ENCODE data around the gene PRDM15. TPM values are rescaled to one million over a fixed set of nuclear protein-coding genes. Genes with fewer than 3 reads are reported as not detected.

The PRDM15 gene
- total and polyA plus RNA-seq, 4 donors: 1.2 to 5.7 (median 2.1) TPM

GRCh38 chr21:41901099-41901498 is 22.0 kb upstream of the PRDM15 start (continued):
- TF ChIP-seq HNF4A (conservative IDR thresholded peaks at IDR 0.05): no peak
- TF ChIP-seq, protein P1, sequence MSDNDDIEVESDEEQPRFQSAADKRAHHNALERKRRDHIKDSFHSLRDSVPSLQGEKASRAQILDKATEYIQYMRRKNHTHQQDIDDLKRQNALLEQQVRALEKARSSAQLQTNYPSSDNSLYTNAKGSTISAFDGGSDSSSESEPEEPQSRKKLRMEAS (IDR thresholded peaks at IDR 0.05): no peak
- TF ChIP-seq FOXA1 (IDR thresholded peaks at IDR 0.05): no peak

- TF ChIP-seq FOXA1 (IDR thresholded peaks at IDR 0.05): no peak
- no peak for TF ChIP-seq HNF4A (conservative IDR thresholded peaks at IDR 0.05)
- no peak for TF ChIP-seq HNF4G (IDR thresholded peaks at IDR 0.05)
- TF ChIP-seq ZBTB33 (IDR thresholded peaks at IDR 0.05): no peak
- TF ChIP-seq, protein P1 (IDR thresholded peaks at IDR 0.05): no peak
- TF ChIP-seq JUND (IDR thresholded peaks at IDR 0.05): no peak
- TF ChIP-seq, protein P2, sequence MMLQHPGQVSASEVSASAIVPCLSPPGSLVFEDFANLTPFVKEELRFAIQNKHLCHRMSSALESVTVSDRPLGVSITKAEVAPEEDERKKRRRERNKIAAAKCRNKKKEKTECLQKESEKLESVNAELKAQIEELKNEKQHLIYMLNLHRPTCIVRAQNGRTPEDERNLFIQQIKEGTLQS (IDR thresholded peaks at IDR 0.05): no peak
- TF ChIP-seq YY1 (IDR thresholded peaks at IDR 0.05): no peak
- no peak for TF ChIP-seq EGR1 (IDR thresholded peaks at IDR 0.05; ENCODE audit: low read depth in 2 of 2)
- no peak for TF ChIP-seq GABPA (IDR thresholded peaks at IDR 0.05 in 1 of 2, conservative IDR thresholded peaks at IDR 0.05 in 1 of 2)
- TF ChIP-seq, protein P3, sequence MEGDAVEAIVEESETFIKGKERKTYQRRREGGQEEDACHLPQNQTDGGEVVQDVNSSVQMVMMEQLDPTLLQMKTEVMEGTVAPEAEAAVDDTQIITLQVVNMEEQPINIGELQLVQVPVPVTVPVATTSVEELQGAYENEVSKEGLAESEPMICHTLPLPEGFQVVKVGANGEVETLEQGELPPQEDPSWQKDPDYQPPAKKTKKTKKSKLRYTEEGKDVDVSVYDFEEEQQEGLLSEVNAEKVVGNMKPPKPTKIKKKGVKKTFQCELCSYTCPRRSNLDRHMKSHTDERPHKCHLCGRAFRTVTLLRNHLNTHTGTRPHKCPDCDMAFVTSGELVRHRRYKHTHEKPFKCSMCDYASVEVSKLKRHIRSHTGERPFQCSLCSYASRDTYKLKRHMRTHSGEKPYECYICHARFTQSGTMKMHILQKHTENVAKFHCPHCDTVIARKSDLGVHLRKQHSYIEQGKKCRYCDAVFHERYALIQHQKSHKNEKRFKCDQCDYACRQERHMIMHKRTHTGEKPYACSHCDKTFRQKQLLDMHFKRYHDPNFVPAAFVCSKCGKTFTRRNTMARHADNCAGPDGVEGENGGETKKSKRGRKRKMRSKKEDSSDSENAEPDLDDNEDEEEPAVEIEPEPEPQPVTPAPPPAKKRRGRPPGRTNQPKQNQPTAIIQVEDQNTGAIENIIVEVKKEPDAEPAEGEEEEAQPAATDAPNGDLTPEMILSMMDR (IDR thresholded peaks at IDR 0.05; ENCODE audit: low read depth, low read length, missing input control): no peak
- TF ChIP-seq RXRA (IDR thresholded peaks at IDR 0.05): no peak
- TF ChIP-seq RAD21 (IDR thresholded peaks at IDR 0.05): no peak
- no peak for TF ChIP-seq FOXA2 (IDR thresholded peaks at IDR 0.05)
- no peak for TF ChIP-seq SP1 (IDR thresholded peaks at IDR 0.05)
- Histone ChIP-seq H3K27me3 (ENCODE audit: control insufficient read depth in 4 of 4, insufficient read depth in 4 of 4, low read length in 3 of 4) (no peaks in the 10 kb centered on the region), H3K4me3 (ENCODE audit: low read depth in 1 of 3, low read length in 3 of 3) (no peak overlapping the region), H3K4me1 (ENCODE audit: control insufficient read depth in 4 of 4, insufficient read depth in 4 of 4, low read length in 3 of 4) (no peaks in the 10 kb centered on the region), H3K36me3 (ENCODE audit: control insufficient read depth in 4 of 4, insufficient read depth in 3 of 4, low read depth in 1 of 4, low read length in 3 of 4) (peaks cover 3 to 18% (median 11%) of the 10 kb centered on the region in 4 donors), H3K9ac (ENCODE audit: low read depth in 1 of 2, low read length in 2 of 2) (no peak overlapping the region), H3K27ac (ENCODE audit: low read depth in 1 of 2, low read length in 2 of 2) (no peak overlapping the region), H3K9me3 (ENCODE audit: control insufficient read depth in 4 of 4, low read length in 3 of 4) (no peaks in the 10 kb centered on the region)
- 96% methylated on average over 6 of the region's 6 CpGs for WGBS
- DNase-seq (ENCODE audit: low spot score): no peak
Measured at GRCh38 chr21:41900401-41900800, 21.3 kb upstream of the PRDM15 start.

DNA sequence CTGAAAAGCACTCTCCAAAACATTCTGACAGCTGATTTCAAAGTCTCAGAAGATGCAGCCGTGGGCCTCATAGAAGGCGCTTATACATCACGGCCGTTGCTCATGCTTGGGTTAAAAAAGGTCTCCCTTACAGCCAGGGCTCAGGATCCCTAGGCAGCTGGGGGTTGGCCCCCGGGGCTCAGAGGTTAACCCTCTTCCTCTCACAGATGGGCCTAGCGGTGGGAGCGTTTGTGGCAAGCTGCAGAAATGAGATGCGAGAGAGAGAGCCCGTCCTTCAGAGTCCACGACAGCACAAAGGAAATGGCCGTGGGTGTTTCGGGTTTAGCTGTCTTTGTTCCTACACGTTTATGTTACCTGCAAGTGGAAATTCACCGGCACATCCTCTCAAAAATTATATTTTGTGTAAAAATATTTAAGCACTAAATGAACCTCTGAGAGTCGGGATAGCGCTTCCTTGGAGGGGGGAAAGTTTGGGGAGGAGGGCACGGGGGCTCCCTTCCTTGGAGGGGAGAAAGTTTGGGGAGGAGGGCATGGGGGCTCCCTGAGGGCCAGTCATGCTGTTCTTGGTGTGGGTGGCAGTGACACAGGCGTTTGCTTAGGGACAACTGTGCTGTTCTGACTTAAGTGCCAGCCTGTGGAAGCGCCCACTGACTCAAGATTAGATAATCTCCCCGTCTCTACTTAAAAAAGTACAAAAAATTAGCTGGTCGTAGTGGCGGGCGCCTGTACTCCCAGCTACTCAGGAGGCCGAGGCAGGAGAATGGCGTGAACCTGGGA is 20.5 kb upstream of the PRDM15 start:
- no peak for DNase-seq (ENCODE audit: low spot score)
- H3K9ac ChIP-seq (ENCODE audit: low read depth in 1 of 2, low read length in 2 of 2): no peak overlapping the region
- H3K4me3 ChIP-seq (ENCODE audit: low read depth in 1 of 3, low read length in 3 of 3): no peak overlapping the region
- H3K36me3 ChIP-seq (ENCODE audit: control insufficient read depth in 4 of 4, insufficient read depth in 3 of 4, low read depth in 1 of 4, low read length in 3 of 4): peaks cover 3 to 23% (median 13%) of the 10 kb centered on the region in 4 donors
- H3K4me1 ChIP-seq (ENCODE audit: control insufficient read depth in 4 of 4, insufficient read depth in 4 of 4, low read length in 3 of 4): no peaks in the 10 kb centered on the region
- H3K27me3 ChIP-seq (ENCODE audit: control insufficient read depth in 4 of 4, insufficient read depth in 4 of 4, low read length in 3 of 4): no peaks in the 10 kb centered on the region
- H3K9me3 ChIP-seq (ENCODE audit: control insufficient read depth in 4 of 4, low read length in 3 of 4): no peaks in the 10 kb centered on the region
- H3K27ac ChIP-seq (ENCODE audit: low read depth in 1 of 2, low read length in 2 of 2): no peak overlapping the region
- WGBS: 88% methylated on average over 25 of the region's 25 CpGs
- TF ChIP-seq, protein P2 (IDR thresholded peaks at IDR 0.05): no peak
- TF ChIP-seq, protein P1 (IDR thresholded peaks at IDR 0.05): no peak
- TF ChIP-seq, protein P3 (IDR thresholded peaks at IDR 0.05; ENCODE audit: low read depth, low read length, missing input control): no peak
- TF ChIP-seq FOXA2 (IDR thresholded peaks at IDR 0.05) (no peak), FOXA1 (IDR thresholded peaks at IDR 0.05) (no peak), RXRA (IDR thresholded peaks at IDR 0.05) (no peak), HNF4A (conservative IDR thresholded peaks at IDR 0.05) (no peak), JUND (IDR thresholded peaks at IDR 0.05) (no peak), GABPA (IDR thresholded peaks at IDR 0.05 in 1 of 2, conservative IDR thresholded peaks at IDR 0.05 in 1 of 2) (no peak), EGR1 (IDR thresholded peaks at IDR 0.05; ENCODE audit: low read depth in 2 of 2) (no peak), RAD21 (IDR thresholded peaks at IDR 0.05) (no peak), ZBTB33 (IDR thresholded peaks at IDR 0.05) (no peak), TAF1 (conservative IDR thresholded peaks at IDR 0.05) (no peak)

Data from liver (tissue), 9 donors.